ENCODE results near the gene BRD1.
A peak's percentile ranks its signal among the peaks of the same experiment; 100 is the strongest.

Gene BRD1

GRCh38 chr22:49827853-49828598, at the start of gene BRD1:
Gene BRD1, minus strand, starts transcription at chr22:49827873. Its CDS starts 3,556 bp downstream, at chr22:49824317.
- peak; percentile 73 for DNase-seq (ENCODE audit: low read depth)

GRCh38 chr22:49873228-49873940, 45.7 kb upstream of the BRD1 start:
- no peak for DNase-seq (ENCODE audit: low read depth)

GRCh38 chr22:49872347-49872746, 44.7 kb upstream of the BRD1 start:
- no peak for DNase-seq (ENCODE audit: low read depth)

DNA sequence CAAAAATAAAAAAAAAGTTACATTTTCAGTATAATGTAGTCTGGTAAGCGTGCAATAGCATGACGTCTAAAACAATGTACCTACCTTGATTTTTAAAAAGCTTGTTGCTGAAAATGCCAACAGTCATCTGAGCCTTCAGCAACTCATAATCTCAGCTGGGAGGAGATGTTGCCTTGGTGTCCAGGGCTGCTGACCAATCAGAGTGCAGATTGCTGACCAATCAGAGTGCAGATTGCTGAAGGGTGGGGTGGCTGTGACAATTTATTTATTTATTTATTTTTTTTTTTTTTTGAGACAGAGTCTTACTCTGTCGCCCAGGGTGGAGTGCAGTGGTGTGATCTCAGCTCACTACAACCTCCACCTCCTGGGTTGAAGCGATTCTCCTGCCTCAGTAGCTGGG, 43.8 kb upstream of the BRD1 start:
- DNase-seq (ENCODE audit: low read depth), result peak; percentile 16

DNA sequence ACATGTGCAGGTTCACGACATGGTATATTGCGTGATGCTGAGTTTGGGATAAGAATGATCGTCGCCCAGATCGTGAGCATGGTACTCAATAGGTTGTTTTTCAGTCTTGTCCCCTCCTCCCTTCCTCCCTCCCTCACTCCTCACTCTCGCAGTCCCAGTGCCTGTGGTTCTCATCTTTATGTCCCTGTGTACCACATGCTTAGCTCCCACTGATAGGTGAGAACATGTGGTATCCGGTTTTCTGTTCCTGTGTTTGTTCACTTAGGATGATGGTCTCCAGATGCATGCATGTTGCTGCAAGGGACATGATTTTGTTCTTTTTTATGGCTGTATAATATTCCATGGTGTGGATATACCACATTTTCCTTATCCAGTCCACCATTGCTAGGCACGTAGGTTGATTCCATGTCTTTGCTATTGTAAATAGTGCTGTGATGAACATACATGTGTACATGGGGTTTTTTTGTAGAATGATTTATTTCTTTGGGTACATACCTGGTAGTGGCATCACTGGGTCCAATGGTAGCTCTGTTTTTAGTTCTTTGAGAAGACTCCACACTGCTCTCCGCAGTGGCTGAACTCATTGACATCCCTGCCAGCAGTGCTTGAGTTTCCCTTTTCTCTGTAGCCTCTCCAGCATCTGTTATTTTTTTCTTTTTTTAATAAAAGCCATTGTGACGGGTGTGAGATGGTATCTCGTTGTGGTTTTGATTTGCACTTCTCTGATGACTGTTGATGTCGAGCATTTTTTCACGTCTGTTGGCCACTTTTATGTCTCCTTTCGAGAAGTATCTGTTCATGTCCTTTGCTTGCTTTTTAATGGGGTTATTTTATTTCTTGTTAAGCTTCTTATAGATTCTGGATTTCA, 42.4 kb upstream of the BRD1 start:
- no peak for DNase-seq (ENCODE audit: low read depth)

GRCh38 chr22:49869086-49869830, 41.6 kb upstream of the BRD1 start:
- DNase-seq (ENCODE audit: low read depth), result no peak

GRCh38 chr22:49867303-49868265, 39.9 kb upstream of the BRD1 start:
- DNase-seq (ENCODE audit: low read depth), result no peak

- DNase-seq (ENCODE audit: low read depth), result no peak
These were observed 39.0 kb upstream of the BRD1 start for GRCh38 chr22:49866646-49867045.

DNA sequence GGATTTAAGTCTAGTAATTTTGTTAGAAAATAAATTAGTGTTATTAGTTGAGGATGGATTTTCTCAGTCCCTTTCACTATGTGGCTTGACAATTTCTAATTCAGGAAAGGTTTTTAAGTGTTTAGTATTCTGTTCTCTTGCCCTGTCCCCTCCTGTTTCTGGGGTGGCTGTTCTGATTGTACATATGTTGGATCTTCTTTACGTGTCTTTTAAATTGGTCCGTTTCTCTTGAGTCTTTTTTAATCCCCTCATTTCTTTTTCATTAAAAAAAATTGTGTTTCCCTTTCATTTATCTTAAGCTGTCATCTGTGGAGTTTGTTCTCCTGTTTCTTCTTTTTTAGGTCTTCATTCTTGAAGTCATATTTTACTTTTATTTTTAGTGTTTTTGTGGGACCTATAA, 38.5 kb upstream of the BRD1 start:
- no peak for DNase-seq (ENCODE audit: low read depth)

DNA sequence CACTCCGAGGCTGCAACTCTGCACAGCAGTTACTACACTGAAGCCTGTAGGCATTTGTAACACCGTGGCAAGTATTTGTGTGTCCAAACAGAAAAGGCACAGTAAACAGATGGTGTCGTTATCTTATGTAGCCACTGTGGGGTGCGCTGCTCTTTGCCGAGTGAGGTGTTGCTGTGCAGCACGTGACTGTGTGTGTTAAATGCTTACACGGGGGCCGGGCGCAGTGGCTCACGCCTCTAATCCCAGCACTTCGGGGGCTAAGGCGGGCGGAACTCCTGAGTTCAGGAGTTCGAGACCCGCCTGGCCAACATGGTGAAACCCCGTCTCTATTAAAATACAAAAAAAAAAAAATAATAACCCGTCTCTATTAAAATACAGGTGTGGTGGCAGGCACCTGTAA, 37.5 kb upstream of the BRD1 start:
- DNase-seq (ENCODE audit: low read depth), result no peak

DNA sequence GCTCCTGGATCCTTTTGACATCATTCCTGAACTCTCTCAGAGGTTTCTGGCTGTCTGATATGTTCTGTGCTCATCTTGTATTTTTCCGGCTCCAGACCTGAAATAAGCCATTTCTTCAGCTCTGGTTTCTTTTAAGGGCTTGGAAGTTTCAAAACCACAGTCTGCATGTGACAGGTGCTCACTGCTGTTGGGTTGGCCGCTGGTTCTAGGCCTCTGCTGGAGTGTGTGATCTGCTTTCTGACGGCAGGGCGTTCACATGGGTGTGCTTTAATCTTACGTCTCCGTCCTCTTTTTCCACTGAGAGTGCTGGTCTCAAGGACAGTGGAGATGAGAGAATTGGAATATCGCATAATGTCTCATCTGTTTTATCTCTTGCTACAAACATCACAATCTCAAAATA, 36.3 kb upstream of the BRD1 start:
- no peak for DNase-seq (ENCODE audit: low read depth)

DNA sequence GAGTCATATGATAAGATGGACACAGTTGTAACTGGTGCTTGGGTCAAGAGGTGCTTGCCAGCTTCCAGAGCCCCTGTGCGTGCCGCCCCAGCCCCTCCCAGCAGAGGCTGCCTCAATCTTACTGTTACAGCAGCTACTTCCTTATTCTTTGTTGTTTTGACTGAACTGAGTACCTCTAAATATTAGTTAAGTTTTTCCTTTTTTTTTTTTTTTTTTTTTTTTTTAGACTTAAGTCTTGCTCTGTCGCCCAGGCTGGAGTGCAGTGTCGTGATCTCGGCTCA, 34.8 kb upstream of the BRD1 start:
- no peak for DNase-seq (ENCODE audit: low read depth)

GRCh38 chr22:49861642-49862495, 34.2 kb upstream of the BRD1 start:
- DNase-seq (ENCODE audit: low read depth), result no peak

DNA sequence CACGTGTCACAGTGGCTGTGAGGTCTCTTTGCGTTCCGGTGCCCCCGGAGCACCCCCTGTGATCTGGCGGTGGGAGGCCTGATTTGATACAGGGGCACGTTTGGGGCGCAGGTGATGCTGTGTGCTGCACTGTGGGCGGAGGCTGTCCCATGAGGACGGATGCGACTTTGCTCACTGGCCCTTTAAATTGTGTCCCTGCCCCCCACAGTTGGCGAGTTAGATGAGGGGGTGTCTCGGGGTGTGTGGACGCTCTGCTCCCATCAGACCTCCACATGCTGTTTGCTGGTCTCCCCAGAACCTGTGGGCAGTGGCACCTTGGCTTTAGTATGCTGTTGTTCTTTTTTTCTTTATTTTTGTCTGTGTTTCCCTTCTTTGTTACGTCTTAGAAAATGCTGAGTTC, 31.2 kb upstream of the BRD1 start:
- no peak for DNase-seq (ENCODE audit: low read depth)

GRCh38 chr22:49856766-49857618, 29.3 kb upstream of the BRD1 start:
- no peak for DNase-seq (ENCODE audit: low read depth)

- no peak for DNase-seq (ENCODE audit: low read depth)
These were observed 28.7 kb upstream of the BRD1 start for GRCh38 chr22:49856343-49856742.

GRCh38 chr22:49855251-49855911, 27.7 kb upstream of the BRD1 start:
- DNase-seq (ENCODE audit: low read depth), result peak; percentile 44

GRCh38 chr22:49853981-49854831, 26.5 kb upstream of the BRD1 start:
- DNase-seq (ENCODE audit: low read depth), result peak; percentile 40
